Lower leg skin (tissue), 3 donors: ENCODE data around the gene OSBPL5.

ENCODE experiments used
- POLR2A ChIP-seq, 2 donors: fragments of 450-650 bp; IDR thresholded peaks; one replicate each; pipeline ENCODE4 v1.6.1; 2016 to 2017; ENCODE audit warnings: antibody characterized with exemption in 2 of 2, mild to moderate bottlenecking in 1 of 2, moderate library complexity in 1 of 2
- TF ChIP-seq, protein P1 (sequence below), 3 donors: fragments of 450-650 bp; IDR thresholded peaks; one replicate each; pipeline ENCODE4 v1.5.1; 2016; ENCODE audit warnings: antibody characterized with exemption in 3 of 3, mild to moderate bottlenecking in 3 of 3, moderate library complexity in 2 of 3

DNA sequence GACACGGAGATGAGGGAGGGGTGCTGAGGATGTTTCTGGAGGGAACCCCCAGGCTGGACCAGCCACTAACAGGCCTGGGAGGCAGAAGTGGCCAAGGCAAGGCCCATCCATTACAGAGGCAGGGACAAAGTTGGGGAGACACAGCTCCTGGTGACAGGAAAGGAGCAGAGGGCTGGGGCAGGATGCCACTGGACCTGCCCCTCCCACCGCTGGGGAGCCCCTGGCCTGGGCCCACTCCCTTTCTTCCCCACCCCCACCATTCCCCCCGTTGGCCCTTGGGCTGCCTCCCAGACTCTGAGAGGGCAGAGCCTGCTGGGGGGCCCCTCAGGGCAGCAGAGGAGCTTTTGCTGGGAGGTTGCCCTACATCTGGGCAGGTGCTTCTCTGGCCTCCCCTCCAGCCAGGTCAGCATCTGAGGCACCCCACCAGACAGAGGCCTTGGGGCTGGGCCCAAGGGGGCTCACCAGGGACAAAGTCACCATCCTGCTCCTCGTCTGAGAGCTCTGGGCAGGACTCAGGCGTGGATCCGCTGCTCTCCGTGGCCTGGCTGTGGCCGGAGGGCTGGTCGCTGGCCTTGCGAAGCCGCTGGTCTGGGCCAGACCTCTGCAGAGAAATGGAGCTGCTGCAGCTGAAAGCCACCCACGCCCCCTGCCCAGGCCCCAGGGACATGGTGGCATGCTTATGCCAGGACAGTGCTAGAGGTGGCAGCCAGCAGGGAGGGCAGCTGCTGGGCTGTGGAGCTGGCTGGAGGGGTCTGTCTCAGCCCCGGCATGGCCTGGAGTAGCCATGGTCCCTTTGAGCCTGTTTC, 74.8 kb downstream of the OSBPL5 start:
- TF ChIP-seq, protein P1, sequence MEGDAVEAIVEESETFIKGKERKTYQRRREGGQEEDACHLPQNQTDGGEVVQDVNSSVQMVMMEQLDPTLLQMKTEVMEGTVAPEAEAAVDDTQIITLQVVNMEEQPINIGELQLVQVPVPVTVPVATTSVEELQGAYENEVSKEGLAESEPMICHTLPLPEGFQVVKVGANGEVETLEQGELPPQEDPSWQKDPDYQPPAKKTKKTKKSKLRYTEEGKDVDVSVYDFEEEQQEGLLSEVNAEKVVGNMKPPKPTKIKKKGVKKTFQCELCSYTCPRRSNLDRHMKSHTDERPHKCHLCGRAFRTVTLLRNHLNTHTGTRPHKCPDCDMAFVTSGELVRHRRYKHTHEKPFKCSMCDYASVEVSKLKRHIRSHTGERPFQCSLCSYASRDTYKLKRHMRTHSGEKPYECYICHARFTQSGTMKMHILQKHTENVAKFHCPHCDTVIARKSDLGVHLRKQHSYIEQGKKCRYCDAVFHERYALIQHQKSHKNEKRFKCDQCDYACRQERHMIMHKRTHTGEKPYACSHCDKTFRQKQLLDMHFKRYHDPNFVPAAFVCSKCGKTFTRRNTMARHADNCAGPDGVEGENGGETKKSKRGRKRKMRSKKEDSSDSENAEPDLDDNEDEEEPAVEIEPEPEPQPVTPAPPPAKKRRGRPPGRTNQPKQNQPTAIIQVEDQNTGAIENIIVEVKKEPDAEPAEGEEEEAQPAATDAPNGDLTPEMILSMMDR (IDR thresholded peaks at IDR 0.05) = no peak
- TF ChIP-seq POLR2A (IDR thresholded peaks at IDR 0.05) = no peak
